AG08395 (cell line): ENCODE results near the gene APOBEC3F.
"Not testable (repeated sequence)": the region's sequence is repeated elsewhere in the genome, so short reads cannot be mapped to it uniquely, and the experiment has no call there.

ENCODE experiments used
- DNase-seq: peaks from one replicate; pipeline ENCODE4 v3.0.0; 2012; ENCODE audit warnings: mixed read lengths, low spot score

The APOBEC3F gene

DNA sequence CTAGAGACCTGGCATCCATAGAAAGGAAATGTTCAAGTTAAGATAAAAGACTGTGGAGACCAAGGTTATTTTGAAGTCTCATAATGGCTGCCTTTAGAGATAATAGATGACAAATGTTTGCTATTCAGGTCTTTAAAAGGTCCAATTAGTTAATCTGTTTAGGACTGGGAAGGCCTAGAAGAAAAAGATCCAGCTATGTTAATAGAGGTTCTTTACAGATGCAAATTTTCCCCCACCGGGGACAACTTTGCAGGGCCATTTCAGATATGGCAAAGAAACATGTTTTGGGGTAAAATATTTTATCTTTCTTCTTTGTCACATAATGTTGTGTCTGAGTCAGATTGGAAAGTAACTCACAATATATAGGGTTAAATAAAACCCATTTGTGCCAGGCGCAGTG is 33.3 kb downstream of the APOBEC3F start:
- DNase-seq: no peak

DNA sequence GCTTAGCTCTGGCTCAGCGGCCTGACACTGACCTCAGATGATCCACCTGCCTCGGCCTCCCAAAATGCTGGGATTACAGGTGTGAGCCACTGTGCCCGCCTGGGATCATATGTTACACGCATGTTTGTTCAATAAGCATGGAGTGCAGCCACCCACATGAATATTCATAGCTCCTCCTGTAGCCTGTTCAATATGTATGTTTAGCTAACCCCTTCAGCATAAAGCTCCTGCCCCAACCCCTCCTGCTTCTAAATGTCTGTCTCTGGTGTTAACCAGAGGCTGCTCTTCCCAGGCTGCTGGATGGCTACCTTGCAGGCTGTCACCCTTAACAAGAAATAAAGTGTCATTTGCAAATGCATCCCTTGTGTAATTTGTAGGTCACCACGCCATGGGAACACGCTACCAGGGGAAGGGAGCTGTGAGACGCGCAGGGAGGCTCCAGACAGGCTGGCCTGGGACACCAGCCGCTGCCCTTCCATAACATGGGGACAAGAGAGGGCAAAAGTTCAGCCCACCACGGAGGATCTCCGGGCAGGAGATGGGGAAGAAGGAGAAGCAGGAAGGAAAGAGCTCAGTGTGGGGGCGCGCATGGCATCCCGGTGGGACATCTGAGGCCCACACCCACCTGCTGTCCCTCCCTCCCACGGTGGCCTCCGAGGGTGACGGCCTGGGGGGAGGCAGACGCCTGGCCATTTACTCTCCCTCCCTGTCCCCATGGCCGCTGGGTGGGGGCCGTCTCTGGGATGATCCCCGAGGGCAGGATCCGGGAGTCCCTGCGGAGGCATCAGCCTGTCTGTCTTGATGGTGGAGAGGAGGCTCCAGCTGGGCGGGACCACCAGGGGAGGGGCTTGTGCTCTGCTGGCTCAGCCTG is 35.7 kb downstream of the APOBEC3F start:
- DNase-seq: not testable (repeated sequence)

DNA sequence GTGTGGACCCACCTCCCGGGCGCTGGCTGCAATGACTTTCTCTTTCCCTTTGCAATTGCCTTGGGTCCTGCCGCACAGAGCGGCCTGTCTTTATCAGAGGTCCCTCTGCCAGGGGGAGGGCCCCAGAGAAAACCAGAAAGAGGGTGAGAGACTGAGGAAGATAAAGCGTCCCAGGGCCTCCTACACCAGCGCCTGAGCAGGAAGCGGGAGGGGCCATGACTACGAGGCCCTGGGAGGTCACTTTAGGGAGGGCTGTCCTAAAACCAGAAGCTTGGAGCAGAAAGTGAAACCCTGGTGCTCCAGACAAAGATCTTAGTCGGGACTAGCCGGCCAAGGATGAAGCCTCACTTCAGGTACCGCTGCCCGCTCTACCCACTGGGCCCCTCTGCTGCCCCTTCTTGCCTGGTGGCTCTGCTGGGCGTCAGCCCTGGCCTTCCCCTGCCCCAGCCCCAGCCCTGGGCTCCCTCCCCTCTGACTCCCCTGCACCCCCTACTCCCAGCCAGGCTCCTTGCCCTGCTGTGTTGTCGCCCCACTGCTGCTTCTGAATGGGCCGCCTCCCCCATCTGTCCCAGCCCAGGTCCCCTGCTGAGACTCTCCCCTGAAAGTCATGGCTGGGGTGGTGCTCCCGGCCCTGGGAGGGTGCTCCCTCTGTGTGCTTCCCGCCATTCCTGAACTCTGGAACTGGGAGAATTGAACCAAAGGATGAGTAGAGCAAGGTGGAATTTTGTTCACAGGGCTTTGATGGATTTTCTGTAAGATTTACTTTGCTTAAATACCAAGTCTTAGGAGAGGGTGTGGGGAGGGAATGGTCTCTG is 36.6 kb downstream of the APOBEC3F start, which contains the start of gene APOBEC3G:
Gene APOBEC3G (plus strand): TSS at position 250 of the 815 bp plus-strand sequence. CDS start 87 bp downstream, at position 337.
- DNase-seq: not testable (repeated sequence)

DNA sequence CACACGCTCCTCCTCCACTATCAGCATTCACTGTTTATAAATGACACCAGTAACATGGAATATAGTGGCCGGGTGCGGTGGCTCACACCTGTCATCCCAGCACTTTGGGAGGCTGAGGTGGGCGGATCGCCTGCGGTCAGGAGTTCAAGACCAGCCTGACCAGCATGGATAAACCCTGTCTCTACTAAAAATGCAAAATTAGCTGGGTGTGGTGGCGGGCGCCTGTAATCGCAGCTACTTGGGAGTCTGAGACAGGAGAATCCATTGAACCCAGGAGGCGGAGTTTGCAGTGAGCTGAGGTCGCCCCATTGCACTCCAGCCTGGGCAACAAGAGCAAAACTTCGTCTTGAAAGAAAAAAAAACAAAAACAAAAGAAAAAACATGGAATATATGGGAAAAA is 37.2 kb downstream of the APOBEC3F start:
- DNase-seq: not testable (repeated sequence)

DNA sequence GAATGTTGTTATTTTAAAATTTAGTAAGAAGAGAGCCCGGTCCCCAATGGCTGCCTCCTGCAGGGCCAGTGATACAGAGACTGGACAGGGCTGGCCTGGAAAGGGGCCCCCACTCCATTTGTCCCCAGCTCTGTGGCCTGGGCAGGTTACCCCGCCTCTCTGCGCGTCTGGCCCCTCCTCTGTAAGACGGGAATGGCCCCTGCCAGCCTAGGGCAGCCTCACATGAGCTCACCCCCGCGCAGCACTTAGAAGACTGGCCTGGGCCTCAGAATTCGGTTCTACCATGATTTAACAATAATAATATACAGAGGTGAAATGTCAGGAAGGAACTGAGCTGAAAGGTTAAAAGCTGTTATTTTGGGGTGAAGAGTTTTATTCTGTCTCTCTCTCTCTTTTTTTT is 37.7 kb downstream of the APOBEC3F start:
- DNase-seq: no peak

DNA sequence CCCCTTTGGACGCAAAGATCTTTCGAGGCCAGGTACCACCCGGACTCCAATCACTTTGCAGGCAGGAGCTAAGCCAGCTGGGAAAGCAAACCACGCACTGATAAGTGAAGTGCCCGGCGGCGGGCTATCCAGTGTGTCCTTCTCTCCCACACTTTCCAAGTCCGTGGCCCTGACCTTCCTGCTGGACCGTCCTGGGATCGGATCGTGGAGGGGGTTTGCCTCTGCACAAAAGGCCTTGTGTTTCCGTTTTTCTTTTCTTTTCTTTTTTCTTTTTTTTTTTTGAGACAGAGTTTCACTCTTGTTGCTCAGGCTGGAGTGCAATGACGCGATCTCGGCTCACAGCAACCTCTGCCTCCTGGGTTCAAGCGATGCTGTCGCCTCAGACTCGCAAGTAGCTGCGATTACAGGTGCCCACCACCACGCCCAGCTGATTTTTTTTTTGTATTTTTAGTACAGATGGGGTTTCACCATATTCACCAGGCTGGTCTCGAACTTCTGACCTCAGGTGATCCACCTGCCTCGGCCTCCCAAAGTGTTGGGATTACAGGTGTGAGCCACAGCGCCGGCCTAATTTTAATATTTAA is 38.5 kb downstream of the APOBEC3F start:
- DNase-seq: not testable (repeated sequence)

DNA sequence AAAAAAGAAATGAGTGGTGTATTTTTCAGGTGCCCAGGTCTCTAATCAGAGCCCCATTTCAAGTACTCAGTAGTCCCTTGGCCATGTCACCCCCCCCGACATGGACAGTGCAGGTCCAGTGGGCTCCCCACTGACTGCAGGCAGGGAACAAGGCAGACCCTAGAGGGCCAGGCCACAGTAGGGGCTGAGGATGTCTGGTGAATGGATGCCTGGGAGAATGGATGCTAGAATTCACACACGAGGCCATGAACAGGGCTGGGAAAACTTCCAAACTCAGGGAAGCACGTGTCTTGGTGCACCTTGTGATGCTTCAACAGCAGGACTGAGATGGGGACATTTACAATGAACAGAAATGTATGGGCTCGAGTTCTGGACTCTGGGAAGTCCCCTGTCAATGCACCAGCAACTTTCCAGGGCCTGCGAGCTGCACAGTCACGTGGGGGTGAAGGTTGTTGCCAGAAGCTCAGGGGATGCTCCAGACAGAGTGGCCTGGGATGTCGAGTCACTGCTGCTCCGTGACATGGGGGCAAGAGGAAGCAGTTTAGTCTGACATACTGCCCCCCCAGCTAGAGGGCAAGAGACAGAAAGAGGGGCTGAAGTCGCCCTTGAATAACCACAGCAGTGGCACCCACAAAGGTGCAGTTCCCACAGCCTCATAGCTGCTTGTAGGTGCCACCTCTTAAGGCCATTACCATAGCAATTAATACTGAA is 39.5 kb downstream of the APOBEC3F start:
- DNase-seq: no peak

DNA sequence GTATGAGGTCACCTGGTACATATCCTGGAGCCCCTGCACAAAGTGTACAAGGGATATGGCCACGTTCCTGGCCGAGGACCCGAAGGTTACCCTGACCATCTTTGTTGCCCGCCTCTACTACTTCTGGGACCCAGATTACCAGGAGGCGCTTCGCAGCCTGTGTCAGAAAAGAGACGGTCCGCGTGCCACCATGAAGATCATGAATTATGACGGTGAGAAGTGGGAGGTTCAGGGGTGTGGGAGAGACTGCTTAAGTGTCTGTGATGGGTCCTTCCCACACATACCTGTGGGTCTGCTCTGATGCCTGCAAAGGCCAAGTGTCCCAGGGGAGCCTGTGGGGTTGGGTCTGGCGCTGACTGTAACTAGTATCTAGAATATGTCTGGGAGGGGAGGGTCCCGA is 40.4 kb downstream of the APOBEC3F start:
- no peak for DNase-seq

DNA sequence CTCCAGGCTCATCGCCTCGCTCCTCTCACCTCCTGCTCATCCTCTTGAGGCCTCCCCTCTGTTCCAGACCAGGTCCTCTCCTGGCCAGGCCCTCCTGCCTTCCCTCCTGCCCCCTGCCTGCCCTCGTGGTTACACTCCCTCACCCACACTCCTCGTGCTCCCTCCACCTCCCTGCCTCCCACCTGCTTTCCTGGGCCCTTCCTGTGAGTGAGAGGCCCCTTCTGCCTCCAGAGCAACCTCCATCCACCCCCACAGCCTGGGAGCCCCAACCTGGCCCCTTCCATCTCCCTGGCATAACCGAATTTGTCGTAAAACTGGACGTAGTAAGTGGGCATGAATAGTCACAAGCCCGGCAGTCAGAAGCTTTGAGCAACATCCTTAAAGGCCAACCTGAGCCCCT is 40.9 kb downstream of the APOBEC3F start:
- no peak for DNase-seq

DNA sequence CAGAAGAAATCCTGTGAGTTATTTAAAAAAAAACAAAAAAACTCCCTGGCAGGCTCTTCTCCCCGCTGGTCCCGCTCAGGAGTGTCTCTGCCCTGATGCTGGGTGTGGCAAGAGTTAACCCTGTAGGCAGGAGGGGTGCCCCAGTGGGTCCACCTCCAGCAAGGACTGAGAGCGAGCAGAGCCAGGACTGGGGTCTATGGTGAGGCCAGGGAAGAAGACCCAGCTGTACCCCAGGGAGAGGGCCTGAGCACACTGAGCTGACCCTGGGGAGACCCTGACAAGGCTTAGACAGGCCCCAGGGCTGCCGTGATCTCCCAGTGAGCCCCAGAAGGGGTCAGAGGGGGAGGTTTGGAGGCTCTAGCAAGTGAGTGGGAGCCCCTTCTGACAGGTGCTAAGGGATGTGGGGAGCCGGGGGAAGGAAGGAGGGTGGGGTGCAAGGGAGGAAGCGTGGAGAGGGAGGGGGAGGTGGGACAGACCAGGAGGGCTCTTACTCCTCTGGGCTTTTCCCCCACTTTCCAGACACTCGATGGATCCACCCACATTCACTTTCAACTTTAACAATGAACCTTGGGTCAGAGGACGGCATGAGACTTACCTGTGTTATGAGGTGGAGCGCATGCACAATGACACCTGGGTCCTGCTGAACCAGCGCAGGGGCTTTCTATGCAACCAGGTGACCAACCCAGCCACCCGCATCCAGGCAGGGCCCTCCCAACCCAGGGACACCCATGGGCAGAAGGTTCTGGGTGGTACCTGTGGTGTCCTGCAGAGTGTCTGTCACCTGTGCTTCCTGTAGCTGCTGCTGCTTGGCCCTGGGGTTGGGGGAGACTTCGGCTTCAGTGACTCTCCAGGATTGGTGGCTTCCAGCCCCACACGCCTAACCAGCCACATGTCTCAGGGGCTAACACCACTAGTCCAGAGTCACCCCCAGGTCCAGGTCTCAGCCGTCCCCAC is 42.8 kb downstream of the APOBEC3F start:
- no peak for DNase-seq

DNA sequence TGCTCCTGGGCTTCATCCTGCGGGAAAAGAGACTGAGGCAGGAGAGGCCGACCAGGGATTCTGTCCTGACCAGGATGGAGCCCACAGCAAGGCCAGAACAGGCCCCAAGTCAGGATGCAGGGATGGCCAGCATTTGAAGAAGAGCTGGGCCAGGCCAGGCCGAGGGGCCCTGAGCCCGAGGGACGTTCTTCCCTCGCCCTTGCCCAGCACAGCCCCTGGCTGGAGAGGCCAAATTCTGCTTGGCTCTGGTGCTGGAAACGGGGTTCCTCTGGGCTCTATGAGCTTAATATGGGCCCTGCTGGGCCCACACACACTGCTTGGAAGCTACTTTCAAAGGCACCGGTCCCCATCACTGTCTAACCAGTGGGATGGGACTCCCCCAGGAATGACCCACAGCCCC is 44.0 kb downstream of the APOBEC3F start:
- DNase-seq: no peak

DNA sequence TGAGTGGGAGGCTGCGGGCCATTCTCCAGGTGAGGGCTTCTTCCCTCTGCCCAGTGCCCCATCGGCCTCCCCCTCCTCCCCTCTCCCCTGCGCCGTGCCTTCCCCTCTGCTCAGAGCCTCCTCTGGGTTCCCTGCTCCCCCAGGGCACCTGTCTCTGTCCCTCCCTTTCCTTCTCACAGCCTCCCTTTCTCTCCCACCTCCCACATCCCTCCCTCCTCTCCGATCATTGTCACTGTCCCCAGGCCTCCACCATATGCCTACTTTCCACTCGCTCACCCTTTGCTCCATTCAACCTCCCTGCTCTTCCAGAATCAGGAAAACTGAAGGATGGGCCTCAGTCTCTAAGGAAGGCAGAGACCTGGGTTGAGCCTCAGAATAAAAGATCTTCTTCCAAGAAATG is 46.4 kb downstream of the APOBEC3F start:
- DNase-seq: no peak

DNA sequence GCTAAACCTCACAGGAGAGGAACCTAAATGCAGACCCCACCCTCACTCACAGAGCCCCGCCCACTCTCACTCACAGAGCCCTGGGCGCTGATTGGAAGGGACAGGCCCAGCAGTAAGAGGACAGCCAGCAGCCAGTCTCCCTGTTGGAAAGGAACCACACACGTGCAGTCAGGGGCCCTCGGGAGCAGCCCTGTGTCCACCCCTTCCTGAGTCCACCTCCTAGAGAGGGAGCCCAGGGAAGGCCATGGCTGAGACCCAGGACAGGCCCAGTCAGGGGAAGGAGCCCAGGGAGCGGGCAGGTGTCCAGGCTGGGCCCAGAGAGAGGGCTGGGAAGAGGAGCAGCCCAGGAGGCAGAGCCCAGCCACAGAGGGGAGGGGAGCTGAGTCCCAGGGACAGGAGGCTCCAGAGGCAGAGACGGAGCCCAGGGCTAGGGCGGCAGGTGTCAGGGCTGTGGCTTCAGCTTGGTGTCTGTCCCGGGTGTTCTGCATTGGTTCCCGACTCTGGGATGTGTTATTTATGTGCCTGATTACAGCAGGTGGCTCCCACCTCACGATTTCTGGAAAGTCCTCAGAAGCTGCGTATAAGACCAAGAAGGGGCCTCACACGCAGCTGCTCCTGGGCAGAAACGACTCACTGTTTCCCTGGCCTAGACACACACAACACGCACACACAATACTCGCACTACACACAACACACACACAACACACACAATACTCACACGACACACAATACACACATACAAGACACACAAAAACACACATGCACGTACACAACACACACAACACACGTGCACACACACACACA is 47.4 kb downstream of the APOBEC3F start:
- DNase-seq: no peak

DNA sequence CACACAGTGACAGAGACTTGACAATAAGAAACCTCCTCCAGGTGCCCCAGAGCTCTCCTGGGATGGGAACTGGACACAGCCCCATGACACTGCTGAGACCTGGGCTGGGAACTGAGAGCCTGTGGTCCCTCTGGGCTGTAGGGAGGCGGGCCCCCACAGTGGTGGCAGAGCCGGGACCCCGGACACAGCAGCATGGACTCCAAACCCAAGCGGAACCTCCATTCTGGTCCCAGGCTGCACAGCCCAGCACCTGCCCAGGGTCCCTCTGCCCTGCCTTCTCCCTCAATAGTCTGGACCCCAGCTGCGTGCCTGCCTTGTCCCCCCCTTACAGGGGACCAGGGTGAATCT is 48.0 kb downstream of the APOBEC3F start:
- DNase-seq: no peak

DNA sequence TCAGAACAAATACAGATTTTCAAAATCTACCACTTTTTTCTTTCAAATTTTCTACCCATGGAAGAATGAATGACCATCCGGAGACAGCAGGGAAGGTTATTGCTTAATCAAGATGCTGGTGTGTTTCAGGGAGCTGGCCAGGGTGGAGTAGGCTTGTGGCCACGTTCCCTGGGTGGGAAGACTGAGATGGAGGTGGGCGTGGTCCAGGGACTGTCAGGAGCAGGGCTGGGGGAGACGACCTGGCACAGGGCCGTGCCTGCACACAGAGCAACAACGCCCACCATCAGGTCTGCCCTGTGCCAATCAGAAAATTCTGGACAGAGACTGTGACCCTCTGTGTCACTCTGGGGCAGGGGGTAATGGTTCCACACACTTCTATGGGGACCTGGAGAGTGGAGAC is 49.3 kb downstream of the APOBEC3F start:
- no peak for DNase-seq

DNA sequence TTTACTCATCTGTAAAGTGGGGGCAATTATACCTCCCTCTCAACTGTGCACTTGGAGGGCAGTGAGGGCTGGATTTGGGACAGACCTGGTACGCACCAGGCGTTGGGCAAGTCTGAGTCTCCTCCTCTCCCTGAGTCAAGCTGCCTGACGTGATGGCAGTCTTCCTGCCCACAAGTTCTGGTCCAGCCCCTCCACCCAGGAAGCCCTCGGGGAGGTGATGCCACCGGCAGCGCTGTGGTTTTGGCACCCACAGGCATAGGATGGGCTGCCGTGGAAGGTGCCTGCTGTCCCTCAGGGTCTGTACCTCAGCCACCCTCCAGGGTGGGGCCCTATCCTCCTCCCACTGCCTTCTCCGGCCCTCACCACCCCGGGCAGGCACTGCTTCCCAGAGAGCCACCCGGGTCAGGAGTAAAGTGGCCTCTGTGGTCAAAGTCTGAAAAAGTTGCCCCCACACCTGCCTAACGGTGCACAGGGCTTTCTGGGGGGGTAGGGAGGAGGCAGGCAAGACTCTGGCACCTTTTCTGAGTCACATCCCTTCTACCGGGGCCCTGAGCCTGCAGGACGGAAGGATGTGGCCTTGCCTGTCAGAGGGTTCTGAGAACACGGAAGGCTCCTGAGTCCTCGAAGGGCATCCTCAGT is 49.9 kb downstream of the APOBEC3F start:
- no peak for DNase-seq

DNA sequence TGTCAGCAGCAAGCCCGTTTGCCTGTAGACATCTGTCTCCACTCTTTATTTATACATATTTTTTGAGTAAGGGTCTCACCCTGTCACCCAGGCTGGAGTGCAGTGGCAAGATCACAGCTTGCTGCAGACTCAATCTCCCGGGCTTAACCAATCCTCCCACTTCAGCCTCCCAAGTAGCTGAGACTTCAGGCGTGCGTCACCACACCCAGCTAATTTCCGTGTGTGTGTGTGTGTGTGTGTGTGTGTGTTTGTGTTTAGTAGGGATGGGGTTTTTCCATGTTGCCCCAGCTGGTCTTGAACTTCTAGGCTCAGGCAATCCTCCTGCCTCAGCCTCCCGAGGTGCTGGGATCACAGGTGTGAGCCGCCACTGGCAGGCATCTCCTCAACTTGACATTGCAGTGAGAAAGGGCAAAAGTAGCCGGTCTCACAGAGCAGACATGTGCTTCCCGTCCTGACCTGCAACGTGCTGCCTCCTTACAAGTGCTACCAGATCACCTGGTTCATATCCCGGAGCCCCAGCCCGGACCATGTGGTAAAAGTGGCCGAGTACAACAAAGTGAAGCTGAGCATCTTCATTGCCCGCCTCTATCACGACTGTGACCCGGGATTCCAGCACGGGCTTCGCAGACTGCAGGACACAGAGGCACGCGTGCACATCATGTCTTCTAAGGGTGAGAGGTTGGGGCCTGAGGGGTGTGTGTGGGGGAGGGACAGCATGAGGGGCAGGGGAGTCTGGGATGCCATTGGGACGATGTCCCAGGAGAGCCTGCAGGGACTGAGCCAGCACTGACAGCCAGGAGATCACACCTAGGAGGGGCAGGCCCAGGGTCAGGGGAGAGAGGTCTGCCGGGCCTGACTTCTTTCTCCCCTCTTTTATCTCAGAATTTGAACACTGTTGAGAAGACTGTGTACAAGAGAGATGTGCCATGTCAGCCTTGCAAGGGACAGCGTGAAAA is 50.7 kb downstream of the APOBEC3F start:
- DNase-seq: no peak

DNA sequence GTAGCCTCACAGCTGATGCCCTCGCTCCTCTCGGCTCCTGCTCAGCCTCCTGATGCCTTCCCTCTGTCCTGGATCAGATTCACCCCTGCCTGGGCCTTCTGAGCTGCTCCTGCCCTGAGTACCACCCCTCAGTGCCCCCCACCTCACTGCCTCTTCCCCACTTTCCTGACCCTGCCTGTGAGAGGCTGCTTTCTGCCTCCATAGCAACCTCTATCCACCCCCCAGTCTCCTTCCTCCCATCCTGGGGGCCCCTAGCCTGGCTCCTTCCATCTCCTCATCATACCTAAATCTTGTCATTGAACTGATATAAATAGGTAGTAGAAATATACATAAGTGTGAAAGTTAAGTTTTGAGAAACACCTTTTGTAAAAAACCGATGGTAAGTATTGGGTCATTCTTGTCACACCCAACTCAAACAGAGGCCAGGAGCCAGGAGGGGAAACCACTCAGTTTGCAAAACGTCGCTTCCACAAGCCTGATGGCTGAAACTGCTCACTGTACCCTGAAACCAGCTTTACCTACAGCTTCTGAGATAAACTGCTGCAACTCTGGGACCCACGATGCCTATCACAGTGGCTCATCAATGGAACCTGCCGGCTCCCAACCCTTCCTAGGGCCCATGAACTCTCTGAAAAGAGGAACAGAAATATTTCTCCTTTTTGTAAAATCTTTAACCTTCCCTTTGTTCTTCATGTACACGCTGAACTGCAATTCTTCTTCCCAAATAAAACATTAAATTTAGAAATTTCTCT is 51.6 kb downstream of the APOBEC3F start:
- no peak for DNase-seq
